Cardiac muscle cell (in vitro differentiated cells and primary cell): ENCODE results near the gene SHANK1. TPM values are rescaled to one million over a fixed set of nuclear protein-coding genes. Genes with fewer than 3 reads are reported as not detected.
A peak's percentile ranks its signal among the peaks of the same experiment; 100 is the strongest.

Experiments used
- DNase-seq, 2 donors: peaks; one replicate each; pipeline versions ENCODE4 v3.0.0 to v3.0.0-alpha.2; 2010 to 2017; ENCODE audit warnings: low read depth in 1 of 2, low spot score in 1 of 2
- H3K27ac ChIP-seq: fragments of 200-600 bp; sonication (generic); 2 replicates; pipeline ENCODE4 v1.5.1; 2016
- H3K27me3 ChIP-seq: fragments of 200-600 bp; sonication (generic); 2 replicates; pipeline ENCODE4 v1.6.0; 2016; ENCODE audit warnings: control low read depth
- H3K36me3 ChIP-seq: fragments of 200-600 bp; sonication (generic); 2 replicates; pipeline ENCODE4 v1.5.1; 2016; ENCODE audit warnings: control low read depth
- H3K4me1 ChIP-seq: fragments of 200-600 bp; sonication (generic); 2 replicates; pipeline ENCODE4 v1.8.1; 2017; ENCODE audit warnings: low read depth, mild to moderate bottlenecking, mixed run types
- H3K4me3 ChIP-seq: fragments of 200-600 bp; sonication (generic); 2 replicates; pipeline ENCODE4 v1.5.1; 2016; ENCODE audit warnings: mild to moderate bottlenecking
- H3K9me3 ChIP-seq: fragments of 200-600 bp; sonication (generic); 2 replicates; pipeline ENCODE4 v1.5.1; 2017; ENCODE audit warnings: low read depth, mild to moderate bottlenecking, control low read depth
- CTCF ChIP-seq: IDR thresholded peaks from 2 replicates; pipeline ENCODE4 v1.5.1; 2012; ENCODE audit warnings: low read depth, mild to moderate bottlenecking, low read length
- polyA plus RNA-seq: library from polyadenylated mRNA; unstranded; fragments of >200 nt; fragmentation: Nextera tagmentation; extraction: Ambion mirVana; gene quantifications from 2 replicates; pipeline ENCODE4 v1.2.1, GENCODE V29; 2016
- total RNA-seq: library from RNA; depleted of rRNA; stranded (reverse); fragments of >200 nt; gene quantifications from 2 replicates; pipeline ENCODE4 v1.2.3, GENCODE V29; 2016

The SHANK1 gene
- total and polyA plus RNA-seq, 2 experiments from 2014 or later: 0.71 to 2.9 TPM

- TF ChIP-seq CTCF: no peak
- H3K27ac ChIP-seq: no peak overlapping the region
- no peaks in the 10 kb centered on the region for H3K36me3 ChIP-seq
- peaks cover 37% of the 10 kb centered on the region for H3K27me3 ChIP-seq
- H3K4me3 ChIP-seq: no peak overlapping the region
- DNase-seq: peak; percentile 9 to 55
- no peaks in the 10 kb centered on the region for H3K4me1 ChIP-seq
- no peaks in the 10 kb centered on the region for H3K9me3 ChIP-seq
These were observed 15.4 kb downstream of the SHANK1 start for GRCh38 chr19:50703915-50704796.

- TF ChIP-seq CTCF: no peak
- no peak overlapping the region for H3K27ac ChIP-seq
These were observed 16.5 kb downstream of the SHANK1 start for GRCh38 chr19:50702871-50703829.

GRCh38 chr19:50702158-50702870 lies 17.3 kb downstream of the SHANK1 start:
- no peak for DNase-seq
- H3K4me3 ChIP-seq: no peak overlapping the region
- no peak overlapping the region for H3K27ac ChIP-seq
- TF ChIP-seq CTCF: no peak
- H3K4me1 ChIP-seq: no peaks in the 10 kb centered on the region
- peaks cover 56% of the 10 kb centered on the region for H3K27me3 ChIP-seq
- H3K36me3 ChIP-seq: no peaks in the 10 kb centered on the region
- H3K9me3 ChIP-seq: no peaks in the 10 kb centered on the region

More at GRCh38 chr19:50702871-50703829, 16.5 kb downstream of the SHANK1 start:
- Histone ChIP-seq H3K4me3 (no peak overlapping the region), H3K9me3 (no peaks in the 10 kb centered on the region), H3K36me3 (no peaks in the 10 kb centered on the region), H3K4me1 (no peaks in the 10 kb centered on the region), H3K27me3 (peaks cover 48% of the 10 kb centered on the region)
- DNase-seq: peak in 1 of 2 donors; percentile 18

GRCh38 chr19:50701367-50701985 lies 18.1 kb downstream of the SHANK1 start:
- Histone ChIP-seq H3K27me3 (peaks cover 64% of the 10 kb centered on the region), H3K36me3 (no peaks in the 10 kb centered on the region), H3K27ac (no peak overlapping the region), H3K9me3 (no peaks in the 10 kb centered on the region), H3K4me3 (no peak overlapping the region), H3K4me1 (no peaks in the 10 kb centered on the region)
- no peak for TF ChIP-seq CTCF
- DNase-seq: no peak
